Activated T-cell treated with anti-CD3 and anti-CD28 coated beads, Interleukin-2, amount 50 U/mL, for 1 hour (primary cell): ENCODE data around the gene TSPAN1.

Experiments used
- DNase-seq: peaks from one replicate; pipeline ENCODE4 v3.0.0-alpha.2; 2020

The TSPAN1 gene

DNA sequence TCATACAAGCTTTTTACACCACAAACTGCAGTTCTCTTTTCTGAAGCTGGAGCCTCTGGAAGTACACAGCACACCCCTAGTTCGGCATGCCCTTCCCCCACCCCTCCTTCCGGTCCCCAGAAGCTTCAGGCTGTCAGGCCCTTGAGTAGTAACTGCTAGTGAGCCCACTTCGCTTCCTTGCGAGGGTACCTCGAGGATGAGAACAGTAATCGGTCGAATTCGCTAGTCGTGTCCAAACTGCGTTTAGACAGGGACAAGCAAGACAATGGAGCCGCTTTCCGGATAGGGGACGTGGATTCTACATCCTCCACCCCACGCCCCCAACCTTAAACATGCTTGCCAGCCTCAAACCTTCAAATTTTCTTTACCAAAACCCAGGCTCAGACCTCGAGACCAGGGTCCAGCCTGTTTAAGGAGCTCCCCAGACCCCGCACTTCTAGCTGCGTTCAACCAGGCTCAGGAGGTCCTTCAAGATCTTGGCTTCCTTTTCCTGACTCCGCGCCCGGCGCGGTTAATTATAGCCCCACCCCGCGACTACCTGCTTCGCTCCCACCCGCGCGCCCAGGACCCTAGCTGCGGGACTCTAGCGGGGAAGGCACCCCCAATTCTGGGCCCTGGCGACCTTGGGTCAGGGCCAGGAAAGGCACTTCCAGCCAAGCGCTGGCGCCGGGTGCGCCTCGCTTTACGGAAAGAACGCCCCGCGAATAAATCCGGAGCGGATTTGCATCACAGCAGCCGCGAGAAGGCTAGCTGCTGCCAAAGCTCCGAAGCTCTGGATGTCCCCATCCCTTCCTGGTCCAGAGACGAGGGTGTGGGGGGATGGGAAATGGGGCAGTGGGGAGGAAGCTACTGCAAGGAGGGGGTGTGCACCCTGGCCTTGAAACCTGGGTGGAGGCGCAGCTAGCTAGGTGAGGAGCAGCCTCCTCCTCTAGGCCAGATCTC, 8.1 kb upstream of the TSPAN1 start:
- peak; percentile 49 for DNase-seq

DNA sequence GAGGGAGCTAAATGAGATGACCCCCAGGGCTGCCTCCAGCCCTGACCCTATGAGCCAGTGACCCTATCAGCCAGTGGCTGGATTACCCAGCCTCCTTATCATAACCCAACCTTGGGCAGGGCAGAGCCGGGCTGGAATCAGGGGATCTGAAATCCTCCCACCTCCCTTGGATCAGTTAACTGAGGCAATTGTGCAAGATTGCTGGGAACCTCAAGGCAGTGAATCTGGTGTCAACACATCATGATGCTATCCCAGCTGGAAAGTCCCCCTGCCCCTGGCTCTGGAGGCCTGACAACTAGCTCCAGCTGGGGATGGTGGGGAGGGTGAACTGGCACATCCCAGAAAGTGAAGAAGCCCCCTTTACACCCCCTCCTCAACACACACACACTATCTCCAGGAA, 6.4 kb upstream of the TSPAN1 start:
- no peak for DNase-seq

DNA sequence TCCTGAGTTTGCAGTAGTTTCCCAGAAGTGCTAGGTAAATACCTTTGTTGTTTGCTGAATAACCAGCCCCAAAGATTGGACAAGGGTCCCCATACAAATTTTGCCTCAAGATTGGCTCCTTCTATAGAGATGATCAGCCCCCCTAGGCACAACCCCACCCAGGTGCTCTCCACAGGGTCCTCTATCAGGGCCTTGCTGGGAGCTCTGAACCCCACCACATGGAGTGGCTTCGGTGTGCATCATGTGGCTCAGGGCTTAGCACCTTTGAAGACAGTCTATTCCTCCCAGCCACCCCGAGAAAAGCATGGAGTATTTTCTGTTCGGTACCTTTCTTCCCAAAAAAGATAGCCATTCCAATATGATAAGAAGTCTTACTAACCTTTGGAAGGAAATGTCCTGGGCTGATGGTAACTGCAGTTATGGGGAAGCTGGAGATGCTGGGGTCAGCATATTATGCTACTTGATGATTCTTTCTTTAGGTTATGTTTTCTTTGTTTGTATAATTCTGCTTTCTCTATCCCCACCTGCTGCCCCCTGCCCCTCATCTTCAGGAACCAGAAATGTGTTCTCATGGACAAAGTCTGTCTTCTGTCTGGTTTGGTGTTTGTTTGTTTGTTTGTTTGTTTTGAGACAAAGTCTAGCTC, 5.0 kb upstream of the TSPAN1 start:
- DNase-seq: no peak

DNA sequence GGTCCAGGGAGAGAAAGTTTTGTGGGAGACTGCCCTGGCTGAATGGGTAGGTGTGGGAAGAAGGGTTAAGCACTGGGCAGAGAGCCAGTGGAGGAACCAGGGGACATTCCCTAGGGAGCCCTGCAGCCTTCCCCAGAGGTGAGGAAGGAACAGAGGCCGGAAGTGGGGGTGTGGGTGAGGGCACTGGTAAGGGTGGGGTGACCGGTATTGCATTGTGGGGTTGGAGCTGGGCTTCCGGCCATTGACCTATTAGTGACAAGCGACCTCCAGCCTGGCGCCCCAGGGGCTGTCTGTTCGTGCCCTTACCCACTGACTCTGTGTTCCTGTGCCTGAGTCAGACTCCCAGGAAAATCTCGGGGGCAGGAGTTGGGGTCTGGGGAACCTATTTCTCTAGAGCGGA, 3.5 kb upstream of the TSPAN1 start:
- no peak for DNase-seq

DNA sequence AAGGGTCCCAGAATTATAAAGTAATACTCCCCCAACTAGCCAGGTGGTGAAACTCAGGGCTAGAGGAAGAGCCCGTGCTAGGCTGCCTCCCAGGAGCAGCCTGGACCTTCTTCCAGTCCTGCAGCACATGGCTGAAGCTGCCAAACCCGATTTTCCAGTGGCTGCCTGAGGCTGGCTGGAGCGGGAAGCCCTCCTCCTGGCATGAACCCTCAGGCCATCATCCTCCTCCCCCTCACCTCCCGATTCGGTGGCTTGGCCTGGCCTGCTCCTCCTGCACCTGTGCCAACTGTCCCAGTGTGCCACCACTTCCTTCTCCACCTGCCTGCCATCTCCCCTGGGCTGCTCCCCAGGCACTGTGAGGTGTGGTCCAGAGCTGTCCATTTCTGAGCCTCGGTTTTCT, 3.0 kb upstream of the TSPAN1 start:
- no peak for DNase-seq

DNA sequence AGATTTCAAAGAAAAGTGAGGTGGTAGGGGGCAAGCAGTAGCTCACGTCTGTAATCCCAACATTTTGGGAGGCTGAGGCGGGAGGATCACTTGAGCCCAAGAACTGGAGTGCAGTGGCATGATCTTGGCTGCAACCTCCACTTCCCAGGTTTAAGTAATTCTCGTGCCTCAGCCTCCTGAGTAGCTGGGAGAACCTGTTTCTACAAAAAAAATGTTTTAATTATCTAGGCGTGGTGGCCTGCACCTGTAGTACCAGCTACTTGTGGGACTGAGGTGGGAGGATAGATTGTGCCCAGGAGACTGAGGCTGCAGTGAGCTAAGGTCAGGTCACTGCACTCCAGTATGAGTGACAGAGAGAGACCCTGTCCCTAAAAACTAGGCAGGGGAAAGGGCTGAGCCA, 2.6 kb upstream of the TSPAN1 start:
- no peak for DNase-seq

DNA sequence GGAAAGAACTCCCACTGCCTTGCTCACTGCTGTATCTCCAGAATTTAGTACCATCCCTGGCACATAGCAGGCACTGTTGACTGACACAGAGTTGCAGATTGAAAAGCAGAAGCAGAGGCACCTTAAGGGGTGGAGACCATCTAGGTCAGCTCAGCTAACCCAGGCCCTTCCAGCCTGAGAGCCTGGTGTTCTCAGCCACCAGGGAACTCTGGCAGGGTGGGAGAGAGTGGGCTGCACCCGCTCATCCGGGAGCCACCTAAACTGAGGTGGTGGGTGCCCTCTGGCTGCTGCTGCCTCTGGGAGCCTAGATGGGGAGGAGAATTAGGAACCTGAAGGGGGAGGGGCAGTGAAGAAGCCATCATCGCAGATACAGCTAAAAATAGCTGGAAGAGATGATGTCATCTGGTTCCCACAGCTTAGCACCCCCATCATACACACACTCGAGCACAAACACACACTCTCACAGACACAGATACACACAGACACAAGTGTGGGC, 1.5 kb upstream of the TSPAN1 start:
- DNase-seq: no peak

DNA sequence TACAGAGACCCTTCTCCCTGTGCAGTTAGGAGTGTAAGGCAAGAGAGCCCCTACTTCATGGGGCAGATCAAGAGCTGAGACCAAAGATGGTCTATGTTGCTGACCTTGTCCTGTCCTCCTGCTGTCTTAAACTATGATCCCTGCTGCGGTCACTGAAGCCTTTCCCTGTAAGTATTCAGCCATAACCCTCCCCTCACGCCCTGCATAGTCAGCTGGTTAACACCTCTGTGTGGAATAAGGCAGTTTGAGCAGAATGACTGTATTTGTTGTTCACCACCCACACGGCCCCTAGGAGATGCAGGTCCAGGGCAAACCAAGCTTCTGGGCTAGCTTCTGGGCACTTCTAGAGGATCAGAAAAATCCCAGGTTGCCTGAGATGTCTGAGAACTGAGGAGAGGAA, 356 bp downstream of the TSPAN1 start:
- DNase-seq: no peak

DNA sequence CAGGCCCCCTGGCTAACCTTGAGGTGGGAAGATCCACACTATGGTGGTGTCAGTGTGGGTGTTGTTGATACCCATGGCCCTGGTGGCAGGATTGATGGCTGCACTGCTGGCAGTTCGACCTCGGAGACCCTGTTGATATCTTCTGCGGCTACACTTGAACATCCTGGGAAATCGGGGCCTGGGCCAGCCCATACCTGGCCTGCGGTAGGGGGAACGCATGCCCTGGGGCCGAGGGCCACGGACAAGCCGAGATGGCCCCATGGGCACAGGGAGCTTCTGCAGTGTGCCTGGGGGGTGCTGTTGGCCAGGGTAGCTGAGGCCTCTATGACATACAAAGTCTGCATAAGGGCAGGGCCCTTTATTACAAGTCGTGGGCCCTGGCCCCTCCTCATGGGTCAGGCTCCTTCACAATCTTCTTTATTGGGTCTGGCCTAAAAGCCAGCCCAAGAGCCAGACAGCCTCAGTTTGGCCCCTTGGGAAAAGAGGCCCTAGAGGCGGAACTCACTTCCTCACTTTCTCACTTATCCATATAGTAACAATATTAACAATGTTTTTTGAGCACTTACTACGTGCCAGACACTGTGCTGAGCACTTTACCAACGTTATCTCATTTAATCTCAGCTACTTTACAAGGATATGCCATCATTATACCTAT, 1.5 kb downstream of the TSPAN1 start, which contains the start of gene P3R3URF:
Gene P3R3URF, minus strand, starts transcription at position 278 of the 655 bp plus-strand sequence. Its CDS starts 17 bp downstream, at position 261.
- no peak for DNase-seq

DNA sequence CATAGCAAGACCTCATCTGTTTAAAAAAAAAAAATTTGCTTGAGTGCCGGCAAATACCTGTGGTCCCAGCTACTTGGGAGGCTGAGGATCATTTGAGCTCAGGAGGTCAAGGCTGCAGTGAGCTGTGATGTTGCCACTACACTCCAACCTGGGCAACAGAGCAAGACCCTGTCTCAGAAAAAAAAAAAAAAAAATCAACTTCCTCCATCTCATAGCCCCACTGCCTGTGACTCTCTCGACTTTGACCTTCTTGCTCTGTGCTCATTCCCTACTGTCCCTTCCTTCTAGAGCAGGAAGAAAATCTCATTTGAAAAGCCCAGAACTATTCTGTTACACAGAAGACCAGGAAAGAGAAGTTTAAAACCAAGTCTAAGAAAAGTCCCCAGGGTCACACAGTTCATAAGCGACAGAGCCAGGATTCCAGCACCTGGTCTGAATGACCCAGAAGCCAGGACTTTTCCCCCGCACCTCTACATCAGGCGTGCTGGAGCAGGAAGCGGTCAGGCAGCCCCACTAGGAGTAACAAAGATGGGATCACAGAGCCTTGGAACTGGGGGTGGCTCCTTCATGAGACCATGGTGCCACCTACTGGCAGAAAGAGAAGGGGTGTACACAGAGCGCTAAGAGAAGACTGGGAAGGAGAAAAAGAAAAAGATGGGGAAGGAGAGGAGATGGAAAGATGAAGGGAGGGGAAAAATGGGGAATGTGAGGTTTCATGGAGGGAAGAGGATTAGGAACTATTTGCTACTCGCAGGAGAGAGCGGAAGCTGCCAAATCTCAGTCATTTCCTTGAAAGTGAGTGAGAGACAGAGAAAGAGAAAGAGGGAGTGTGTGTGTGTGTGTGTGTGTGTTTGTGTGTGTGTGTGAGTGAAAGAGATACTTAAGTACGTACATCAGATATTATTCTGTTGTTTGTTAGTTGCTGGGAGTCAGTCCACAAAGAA, 4.5 kb downstream of the TSPAN1 start:
- peak; percentile 62 for DNase-seq

DNA sequence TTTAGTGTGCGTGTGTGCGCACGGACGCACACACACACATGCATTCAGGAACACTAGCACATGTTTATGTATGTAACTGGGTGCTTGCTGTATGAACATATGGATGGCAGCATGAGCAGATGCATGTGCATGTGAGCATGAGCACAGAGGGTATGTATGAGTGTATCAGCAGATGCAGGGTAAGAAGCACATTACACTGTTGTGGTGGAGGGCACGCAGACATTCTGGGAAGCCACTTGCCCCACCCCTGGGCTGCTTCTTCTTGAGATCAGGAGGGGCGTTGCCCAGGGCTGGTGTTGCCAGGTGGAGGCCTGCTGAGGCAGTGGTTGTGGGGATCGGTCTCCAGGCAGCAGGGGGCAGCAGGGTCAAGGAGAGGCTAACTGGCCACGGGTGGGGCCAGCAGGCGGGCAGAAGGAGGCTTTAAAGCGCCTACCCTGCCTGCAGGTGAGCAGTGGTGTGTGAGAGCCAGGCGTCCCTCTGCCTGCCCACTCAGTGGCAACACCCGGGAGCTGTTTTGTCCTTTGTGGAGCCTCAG, 5.3 kb downstream of the TSPAN1 start:
- DNase-seq: no peak

DNA sequence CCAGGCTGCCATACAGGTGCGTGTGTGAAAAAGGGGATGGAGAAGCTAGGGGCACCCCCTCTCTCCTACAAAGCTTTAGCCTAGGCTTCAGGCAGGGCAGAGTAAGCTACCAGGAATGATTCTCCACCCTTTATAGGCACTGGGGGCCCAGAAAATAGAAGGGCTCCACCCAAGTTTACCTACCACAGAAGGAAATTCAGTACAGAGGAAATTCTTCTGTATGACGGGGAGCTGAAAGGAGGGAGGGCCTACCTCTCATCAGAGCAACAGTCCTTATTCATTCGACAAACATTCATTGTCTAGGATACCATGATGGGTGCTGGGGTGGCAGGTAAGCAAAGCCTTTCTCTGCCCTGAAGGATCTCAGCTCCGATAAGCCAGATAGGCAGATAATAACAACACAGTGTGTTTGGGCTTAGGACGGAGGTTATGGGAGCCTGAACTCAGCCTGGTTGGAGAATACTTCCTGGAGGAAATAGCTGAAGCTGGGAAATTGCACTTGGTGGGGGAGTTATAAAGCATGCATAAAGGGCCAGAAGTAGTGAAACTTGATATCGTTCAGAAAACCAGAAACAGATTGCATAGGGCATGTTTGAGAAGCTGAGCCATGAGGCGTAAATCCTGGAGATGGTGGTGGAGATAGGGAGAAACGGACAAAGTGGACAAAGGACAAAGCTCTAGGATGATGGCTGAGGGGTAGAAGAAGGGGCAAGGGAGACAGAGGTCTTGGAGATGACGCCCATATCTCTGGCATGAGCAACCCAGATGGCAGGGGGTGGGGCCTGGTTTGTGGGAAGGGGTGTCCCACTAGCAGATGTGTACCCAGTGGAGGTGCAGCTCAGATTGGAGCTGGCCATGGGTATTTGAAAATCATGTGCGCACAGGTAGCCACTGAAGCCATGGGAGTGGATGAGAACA, 6.7 kb downstream of the TSPAN1 start:
- DNase-seq: no peak

DNA sequence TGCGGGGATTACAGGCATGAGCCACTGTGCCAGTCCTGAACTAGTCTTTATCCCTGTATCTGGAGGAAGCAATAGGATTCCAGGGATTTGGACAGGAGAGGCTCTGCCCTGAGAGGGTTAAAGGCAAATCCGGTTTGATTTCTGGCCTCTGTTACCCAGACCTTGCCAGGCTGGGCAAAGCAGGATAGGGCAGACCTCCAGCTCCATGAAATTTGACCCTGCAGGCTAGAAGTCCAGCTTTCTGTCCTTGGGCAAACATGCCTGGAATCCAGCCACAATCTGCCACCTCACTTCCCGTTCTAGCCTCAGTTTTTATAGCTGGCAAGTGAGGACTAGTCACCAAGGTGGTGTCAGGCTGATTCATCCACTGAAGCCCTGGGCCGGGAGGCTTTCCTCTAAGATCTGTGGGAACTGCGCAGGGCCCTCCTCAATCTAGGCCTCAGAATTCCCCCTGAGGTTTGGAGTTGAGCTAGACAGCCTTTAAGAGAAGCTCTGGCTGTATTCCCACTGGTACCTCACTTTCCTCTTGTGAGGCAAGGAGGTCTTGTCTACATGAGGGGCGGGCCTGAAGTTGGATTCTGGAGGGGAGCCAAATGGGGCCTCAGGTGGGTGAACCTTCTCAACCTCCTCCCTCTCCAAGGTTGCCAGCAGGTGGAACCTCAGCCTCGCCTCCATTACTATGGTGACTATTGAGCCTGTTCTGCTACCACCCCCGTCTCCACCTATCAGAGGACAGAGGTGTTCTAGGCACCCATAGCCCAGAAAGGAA, 8.4 kb downstream of the TSPAN1 start:
- no peak for DNase-seq

DNA sequence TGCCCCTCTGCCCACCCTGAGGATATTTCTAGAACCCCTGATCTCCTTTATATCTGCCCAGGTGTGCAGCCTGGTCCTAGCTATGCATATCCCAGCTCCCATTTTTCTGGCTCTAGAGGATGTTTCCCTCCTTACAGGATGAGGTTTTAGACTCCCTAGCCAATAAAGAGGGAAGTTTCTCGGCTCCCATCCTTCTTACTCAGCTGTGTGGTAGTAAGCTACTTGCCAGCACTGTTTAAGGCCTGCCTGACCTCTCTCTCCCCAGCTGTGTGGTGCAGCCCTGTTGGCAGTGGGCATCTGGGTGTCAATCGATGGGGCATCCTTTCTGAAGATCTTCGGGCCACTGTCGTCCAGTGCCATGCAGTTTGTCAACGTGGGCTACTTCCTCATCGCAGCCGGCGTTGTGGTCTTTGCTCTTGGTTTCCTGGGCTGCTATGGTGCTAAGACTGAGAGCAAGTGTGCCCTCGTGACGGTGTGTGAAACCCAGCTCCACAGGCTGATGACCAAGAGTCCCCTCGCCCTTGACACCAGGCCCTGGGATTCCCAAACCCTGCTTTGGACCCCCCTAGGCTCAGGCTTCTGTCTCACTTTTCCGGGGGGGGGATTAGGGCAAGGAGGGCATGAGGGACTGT, 9.2 kb downstream of the TSPAN1 start:
- DNase-seq: no peak

DNA sequence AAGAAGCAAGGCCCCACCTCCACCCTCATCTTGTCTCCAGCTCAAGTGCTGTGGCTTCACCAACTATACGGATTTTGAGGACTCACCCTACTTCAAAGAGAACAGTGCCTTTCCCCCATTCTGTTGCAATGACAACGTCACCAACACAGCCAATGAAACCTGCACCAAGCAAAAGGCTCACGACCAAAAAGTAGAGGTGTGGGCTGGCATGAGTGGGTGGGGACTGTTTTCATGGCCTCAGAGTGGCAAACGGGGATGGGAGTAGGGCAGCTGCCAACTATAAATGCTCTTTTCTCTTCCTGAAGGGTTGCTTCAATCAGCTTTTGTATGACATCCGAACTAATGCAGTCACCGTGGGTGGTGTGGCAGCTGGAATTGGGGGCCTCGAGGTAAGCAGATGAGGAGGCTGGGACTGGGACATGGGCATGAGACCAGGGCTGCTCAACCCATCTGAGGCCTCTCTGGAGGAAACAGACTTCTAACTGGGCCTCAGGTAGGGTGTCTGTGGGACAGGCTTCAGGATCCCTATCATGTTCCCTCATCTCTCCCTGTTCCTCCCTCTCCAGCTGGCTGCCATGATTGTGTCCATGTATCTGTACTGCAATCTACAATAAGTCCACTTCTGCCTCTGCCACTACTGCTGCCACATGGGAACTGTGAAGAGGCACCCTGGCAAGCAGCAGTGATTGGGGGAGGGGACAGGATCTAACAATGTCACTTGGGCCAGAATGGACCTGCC, 10.2 kb downstream of the TSPAN1 start:
- no peak for DNase-seq

DNA sequence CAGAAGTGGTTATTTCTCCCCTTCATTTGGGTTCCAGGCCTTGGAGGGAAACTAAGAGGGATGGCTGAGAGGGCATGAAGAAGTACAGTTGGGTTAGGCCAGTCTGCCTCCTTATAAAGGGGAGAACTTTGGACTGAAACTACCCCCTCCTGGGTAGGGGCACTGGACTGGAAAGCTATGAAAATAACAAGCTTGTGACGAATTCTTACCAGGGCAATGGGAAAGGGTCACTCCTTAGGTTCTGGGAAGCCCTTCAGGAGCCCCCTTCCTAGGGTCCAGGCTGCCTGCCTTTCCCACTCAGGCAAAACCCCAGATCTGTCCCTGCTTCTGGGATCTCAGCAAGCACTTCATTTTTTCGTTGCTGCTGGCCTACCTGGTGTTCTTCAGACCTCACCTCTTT, 11.2 kb downstream of the TSPAN1 start:
- no peak for DNase-seq

DNA sequence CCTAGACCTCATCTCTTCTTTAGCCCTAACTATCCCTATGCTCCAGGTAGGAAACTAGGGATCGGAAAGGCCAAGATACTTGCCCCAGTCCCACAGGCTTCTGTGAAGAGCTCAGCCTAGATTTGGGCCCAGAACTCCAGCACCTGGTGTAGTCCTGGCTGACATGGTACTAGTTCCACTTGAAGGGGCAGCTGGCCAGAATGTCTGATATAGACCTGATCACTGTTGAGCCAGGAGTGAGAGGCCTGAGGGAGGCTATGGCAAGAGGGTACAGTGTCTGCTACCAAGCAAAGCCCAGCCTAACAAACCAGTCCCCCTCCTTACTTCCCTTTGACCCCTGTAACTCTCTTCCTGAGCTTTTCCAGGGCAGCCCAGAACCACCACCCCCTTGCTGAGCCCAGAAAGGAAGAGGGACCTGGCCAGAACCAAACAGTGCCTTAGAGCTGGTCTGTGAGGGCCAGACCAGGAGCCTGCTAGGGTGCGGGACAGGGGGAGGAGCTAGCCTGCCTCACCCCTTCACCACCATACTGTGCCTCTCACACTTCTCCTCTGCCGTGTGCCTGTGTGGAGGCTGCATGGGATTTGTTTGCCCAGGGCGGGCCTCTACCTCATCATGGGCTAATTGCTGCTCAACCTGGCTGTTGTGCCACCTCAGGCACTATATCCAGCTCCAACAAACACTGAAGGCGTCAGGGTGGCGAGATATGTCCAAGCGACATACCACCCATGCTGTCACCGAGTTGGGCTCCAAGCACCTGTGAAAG, 12.4 kb downstream of the TSPAN1 start:
- DNase-seq: no peak
